Natural killer cell (primary cell): ENCODE data around the gene HGS. TPM values are rescaled to one million over a fixed set of nuclear protein-coding genes. Genes with fewer than 3 reads are reported as not detected.

ENCODE experiments used
- ATAC-seq, 3 donors: fragments of 150-1000 bp in 2 of 3; fragments of 200-7000 bp in 1 of 3; cut with Tn5 transposase; 1 replicate in 1 of 3; 2 replicates in 2 of 3; pipeline ENCODE4 v1.10.0; 2021; ENCODE audit warnings: mild to moderate bottlenecking in 2 of 3, moderate library complexity in 2 of 3
- DNase-seq, 2 donors: peaks; one replicate each; pipeline versions ENCODE4 v3.0.0 to v3.0.0-alpha.2; 2013 to 2021; ENCODE audit warnings: mixed read lengths in 1 of 2
- H3K27ac ChIP-seq: one replicate; pipeline ENCODE4 v1.5.1; 2013; ENCODE audit warnings: mild to moderate bottlenecking, low read length
- H3K27me3 ChIP-seq: one replicate; pipeline ENCODE4 v1.6.1; 2013; ENCODE audit warnings: low read length; ENCODE audit not compliant: control insufficient read depth, insufficient read depth
- H3K36me3 ChIP-seq: one replicate; pipeline ENCODE4 v1.6.1; 2013; ENCODE audit warnings: low read length; ENCODE audit not compliant: control insufficient read depth, insufficient read depth
- H3K4me1 ChIP-seq: one replicate; pipeline ENCODE4 v1.6.1; 2013; ENCODE audit warnings: low read length; ENCODE audit not compliant: control insufficient read depth, insufficient read depth
- H3K4me3 ChIP-seq: one replicate; pipeline ENCODE4 v1.5.1; 2013; ENCODE audit warnings: low read length
- H3K9me3 ChIP-seq: one replicate; pipeline ENCODE4 v1.6.1; 2013; ENCODE audit warnings: low read length; ENCODE audit not compliant: control insufficient read depth, insufficient read depth
- H3K27ac Mint-ChIP-seq, 2 donors: one replicate each; pipeline ENCODE4 v1.8.0; 2022; ENCODE audit warnings: mild to moderate bottlenecking in 2 of 2, mixed read lengths in 2 of 2, moderate library complexity in 1 of 2
- H3K27me3 Mint-ChIP-seq, 2 donors: one replicate each; pipeline ENCODE4 v1.8.0; 2022; ENCODE audit warnings: low read depth in 2 of 2, mixed read lengths in 2 of 2
- H3K36me3 Mint-ChIP-seq: one replicate; pipeline ENCODE4 v1.8.0; 2022; ENCODE audit warnings: mixed read lengths
- H3K4me1 Mint-ChIP-seq, 2 donors: one replicate each; pipeline ENCODE4 v1.8.0; 2022; ENCODE audit warnings: mixed read lengths in 2 of 2
- H3K4me3 Mint-ChIP-seq: one replicate; pipeline ENCODE4 v1.8.0; 2022; ENCODE audit warnings: mild to moderate bottlenecking, moderate library complexity, mixed read lengths
- H3K9me3 Mint-ChIP-seq, 2 donors: one replicate each; pipeline ENCODE4 v1.8.0; 2022; ENCODE audit warnings: mixed read lengths in 2 of 2
- CTCF ChIP-seq: fragments of 200-600 bp; IDR thresholded peaks from one replicate; pipeline ENCODE4 v1.8.0; 2022; ENCODE audit warnings: antibody characterized with exemption
- WGBS: methylation state at CpG from one replicate; pipeline ENCODE4 v1.1.7; 2013; ENCODE audit warnings: missing lambda C conversion rate; ENCODE audit not compliant: insufficient coverage; 5-methylcytosine and 5-hydroxymethylcytosine counted together
- intact Hi-C: fragments of 100-400 bp; cut with micrococcal nuclease; formaldehyde crosslinking; loops from one replicate; pipeline ENCODE4 v1.14.2; 2022
- total RNA-seq, 4 donors: library from RNA; stranded (reverse); fragments of 120-200 nt in 1 of 4; gene quantifications; one replicate each; pipeline versions ENCODE4 v1.2.3 to v1.2.4, GENCODE V29; 2013 to 2022

HGS gene
- total RNA-seq, 3 donors from 2014 or later (not counting 1 experiment from before 2014, with no cell fraction given): 179 to 186 (median 181) TPM

GRCh38 chr17:81695211-81695610 lies 11.4 kb downstream of the HGS start:
- Histone ChIP-seq H3K9me3 (no peaks in the 10 kb centered on the region), H3K4me3 (no peak overlapping the region), H3K4me1 (no peaks in the 10 kb centered on the region), H3K27me3 (no peaks in the 10 kb centered on the region), H3K27ac (no peak overlapping the region), H3K36me3 (peaks cover 80% of the 10 kb centered on the region)
- Mint-ChIP-seq H3K4me3 (no peak overlapping the region), H3K4me1 (no peaks in the 10 kb centered on the region), H3K36me3 (no peaks in the 10 kb centered on the region), H3K27ac (no peak overlapping the region), H3K9me3 (no peaks in the 10 kb centered on the region), H3K27me3 (no peaks in the 10 kb centered on the region)
- DNase-seq: no peak
- intact Hi-C loops: no loop called here
- TF ChIP-seq CTCF: no peak
- 95% methylated on average over 6 of the region's 6 CpGs for WGBS
- no peak for ATAC-seq

- H3K9me3 ChIP-seq: no peaks in the 10 kb centered on the region
- H3K4me1 ChIP-seq: peaks cover 3% of the 10 kb centered on the region
- Mint-ChIP-seq H3K9me3 (no peaks in the 10 kb centered on the region), H3K27ac (no peak overlapping the region), H3K27me3 (no peaks in the 10 kb centered on the region), H3K4me3 (no peak overlapping the region), H3K36me3 (no peaks in the 10 kb centered on the region), H3K4me1 (peaks cover 0 to 1% of the 10 kb centered on the region in 2 donors)
- H3K36me3 ChIP-seq: peaks cover 77% of the 10 kb centered on the region
- H3K27me3 ChIP-seq: no peaks in the 10 kb centered on the region
- H3K27ac ChIP-seq: no peak overlapping the region
- no peak for TF ChIP-seq CTCF
- no peak for DNase-seq
- no peak for ATAC-seq
- intact Hi-C loops: no loop called here
- 95% methylated on average over 22 of the region's 22 CpGs for WGBS
- no peak overlapping the region for H3K4me3 ChIP-seq
Observed at GRCh38 chr17:81695801-81696200, 12.0 kb downstream of the HGS start.

GRCh38 chr17:81696218-81696941 lies 12.6 kb downstream of the HGS start:
- Mint-ChIP-seq H3K27ac (no peak overlapping the region), H3K9me3 (no peaks in the 10 kb centered on the region), H3K27me3 (no peaks in the 10 kb centered on the region), H3K36me3 (no peaks in the 10 kb centered on the region), H3K4me3 (no peak overlapping the region), H3K4me1 (peaks cover under 1 to 7% of the 10 kb centered on the region in 2 donors)
- peaks cover 76% of the 10 kb centered on the region for H3K36me3 ChIP-seq
- no peak overlapping the region for H3K4me3 ChIP-seq
- no peaks in the 10 kb centered on the region for H3K27me3 ChIP-seq
- no peaks in the 10 kb centered on the region for H3K9me3 ChIP-seq
- ATAC-seq: peak in 1 of 3 donors; percentile 5
- intact Hi-C loops: no loop called here
- no peak overlapping the region for H3K27ac ChIP-seq
- TF ChIP-seq CTCF: no peak
- WGBS: 97% methylated on average over 40 of the region's 40 CpGs
- DNase-seq: no peak
- H3K4me1 ChIP-seq: peaks cover 9% of the 10 kb centered on the region
